HCT116 (cell line): Measurements from ENCODE around the gene FNDC3B. TPM values are rescaled to one million over a fixed set of nuclear protein-coding genes. Genes with fewer than 3 reads are reported as not detected.

ENCODE experiments used
- ATAC-seq: fragments of 200-7000 bp; cut with Tn5 transposase; 2 replicates; pipeline ENCODE4 v1.9.1; 2020; ENCODE audit warnings: mild to moderate bottlenecking, moderate library complexity
- BruUV-seq: library from RNA; stranded (reverse); fragments of 400-500 nt; replicated peaks from 2 replicates; lab custom pipeline; 2021; lab: Mats Ljungman, UMichigan
- CTCF ChIA-PET: fragments of 300-600 bp; sonication (Branson Sonifier 250); formaldehyde crosslinking; loops from one replicate; lab custom pipeline; 2021; ENCODE audit warnings: antibody characterized with exemption; lab: Charles Lee
- POLR2A ChIA-PET: fragments of 300-600, 350-600 bp; sonication (Branson Sonifier 250); formaldehyde crosslinking; loops from one replicate; lab custom pipeline; 2021; ENCODE audit warnings: antibody characterized with exemption; lab: Charles Lee
- RAD21 ChIA-PET, 2 experiments: fragments of 300-600 bp; sonication (Branson Sonifier 250); formaldehyde crosslinking; loops; one replicate each; lab custom pipeline; 2023; ENCODE audit warnings: low total read pairs in 2 of 2; ENCODE audit not compliant: uncharacterized antibody in 2 of 2, unreplicated experiment in 2 of 2, low non-redundant PET in 1 of 2; lab: Charles Lee
- DNase-seq: peaks from one replicate; pipeline ENCODE4 v3.0.0-alpha.2; 2010; ENCODE audit warnings: low read depth, low spot score
- H2AFZ ChIP-seq: fragments of 200-600 bp; shearing (Covaris generic), sonication (generic); 2 replicates; pipeline ENCODE4 v1.6.1; 2017; ENCODE audit warnings: low read depth, mixed run types, mixed read lengths, antibody characterized with exemption, low read length; ENCODE audit not compliant: poor library complexity, severe bottlenecking
- H3K27ac ChIP-seq: 2 replicates; pipeline ENCODE4 v1.5.1; 2012; ENCODE audit warnings: low read depth, low read length
- H3K27me3 ChIP-seq: fragments of 200-600 bp; sonication (generic); 2 replicates; pipeline ENCODE4 v1.6.1; 2016; ENCODE audit warnings: mixed run types, low read length, mixed read lengths; ENCODE audit not compliant: insufficient read depth
- H3K36me3 ChIP-seq, 2 experiments: fragments of 200-500 bp in 1 of 2; fragments of 200-600 bp in 1 of 2; sonication (Bioruptor generic) in 1 of 2; sonication (generic) in 1 of 2; 2 replicates each; pipeline versions ENCODE4 v1.5.1 to v1.6.1; 2014 to 2016; ENCODE audit warnings: low read length in 2 of 2, inconsistent platforms in 1 of 2, mixed read lengths in 1 of 2, mixed run types in 1 of 2; ENCODE audit not compliant: insufficient read depth in 2 of 2, control insufficient read depth in 1 of 2
- H3K4me1 ChIP-seq, 2 experiments: fragments of 200-600 bp in 1 of 2; sonication (generic) in 1 of 2; 2 replicates each; pipeline versions ENCODE4 v1.5.1 to v1.6.1; 2012 to 2017; ENCODE audit warnings: low read length in 2 of 2, inconsistent platforms in 1 of 2, mild to moderate bottlenecking in 1 of 2, mixed read lengths in 1 of 2, mixed run types in 1 of 2, moderate library complexity in 1 of 2; ENCODE audit not compliant: insufficient read depth in 2 of 2, control insufficient read depth in 1 of 2
- H3K4me2 ChIP-seq: fragments of 200-600 bp; sonication (generic); 2 replicates; pipeline ENCODE4 v1.6.1; 2017; ENCODE audit warnings: mixed run types, low read length, mixed read lengths
- H3K4me3 ChIP-seq, 2 experiments: fragments of 200-600 bp in 1 of 2; sonication (generic) in 1 of 2; replicated peaks in 1 of 2; 2 replicates each; pipeline ENCODE4 v1.5.1; 2011 to 2016; ENCODE audit warnings: low read length in 2 of 2, control low read depth in 1 of 2, low read depth in 1 of 2, mild to moderate bottlenecking in 1 of 2, mixed read lengths in 1 of 2, mixed run types in 1 of 2
- H3K79me2 ChIP-seq: fragments of 200-600 bp; sonication (generic); 2 replicates; pipeline ENCODE4 v1.6.1; 2017; ENCODE audit warnings: mild to moderate bottlenecking, mixed run types, low read length, moderate library complexity, mixed read lengths; ENCODE audit not compliant: insufficient read depth
- H3K9ac ChIP-seq: fragments of 200-600 bp; sonication (generic); 2 replicates; pipeline ENCODE4 v1.6.1; 2016; ENCODE audit warnings: low read length, mixed read lengths
- H3K9me2 ChIP-seq: fragments of 200-600 bp; sonication (generic), shearing (Covaris generic); 2 replicates; pipeline ENCODE4 v1.6.1; 2017; ENCODE audit warnings: mixed run types, mild to moderate bottlenecking, moderate library complexity; ENCODE audit not compliant: insufficient read depth
- H3K9me3 ChIP-seq, 2 experiments: fragments of 200-500 bp in 1 of 2; fragments of 200-600 bp in 1 of 2; sonication (Bioruptor generic) in 1 of 2; sonication (generic) in 1 of 2; 2 replicates each; pipeline ENCODE4 v1.6.1; 2014 to 2017; ENCODE audit warnings: low read length in 2 of 2, mixed read lengths in 2 of 2, inconsistent platforms in 1 of 2, low read depth in 1 of 2, mild to moderate bottlenecking in 1 of 2, mixed run types in 1 of 2, moderate library complexity in 1 of 2; ENCODE audit not compliant: control insufficient read depth in 1 of 2, insufficient read depth in 1 of 2
- H4K20me1 ChIP-seq: fragments of 200-600 bp; sonication (generic), shearing (Covaris generic); 2 replicates; pipeline ENCODE4 v1.6.1; 2017; ENCODE audit warnings: mixed run types, mild to moderate bottlenecking, moderate library complexity; ENCODE audit not compliant: insufficient read depth
- CBX3 ChIP-seq: IDR thresholded peaks from 2 replicates; pipeline ENCODE4 v1.6.1; 2012; ENCODE audit warnings: low read depth
- CEBPB ChIP-seq: IDR thresholded peaks from 2 replicates; pipeline ENCODE4 v1.6.1; 2012; ENCODE audit warnings: low read depth
- CTCF ChIP-seq, 3 experiments: fragments of 200-600 bp in 1 of 3; sonication (generic) in 1 of 3; IDR thresholded peaks in 2 of 3; conservative IDR thresholded peaks in 1 of 3; 2 replicates each; pipeline ENCODE4 v1.5.1; 2012 to 2017; ENCODE audit warnings: low read depth in 2 of 3, low read length in 2 of 3, antibody characterized with exemption in 1 of 3, borderline replicate concordance in 1 of 3, control low read depth in 1 of 3, mild to moderate bottlenecking in 1 of 3, mixed read lengths in 1 of 3, mixed run types in 1 of 3, moderate library complexity in 1 of 3; ENCODE audit not compliant: insufficient read depth in 1 of 3
- EZH2 ChIP-seq: fragments of 200-600 bp; sonication (generic); IDR thresholded peaks from 2 replicates; pipeline ENCODE4 v1.6.1; 2017; ENCODE audit warnings: antibody characterized with exemption, mixed run types
- EZH2phosphoT487 ChIP-seq: fragments of 200-600 bp; IDR thresholded peaks from 2 replicates; pipeline ENCODE4 v1.6.1; 2018; ENCODE audit warnings: antibody characterized with exemption, borderline replicate concordance
- FOSL1 ChIP-seq: IDR thresholded peaks from 2 replicates; pipeline ENCODE4 v1.6.1; 2012; ENCODE audit warnings: low read depth
- RAD21 ChIP-seq: IDR thresholded peaks from 2 replicates; pipeline ENCODE4 v1.6.1; 2012; ENCODE audit warnings: low read depth, mild to moderate bottlenecking
- SIN3A ChIP-seq: IDR thresholded peaks from 2 replicates; pipeline ENCODE4 v1.6.1; 2012; ENCODE audit warnings: low read depth
- SP1 ChIP-seq: IDR thresholded peaks from 2 replicates; pipeline ENCODE4 v1.6.1; 2012; ENCODE audit warnings: low read depth
- SRF ChIP-seq: IDR thresholded peaks from 2 replicates; pipeline ENCODE4 v1.6.1; 2012; ENCODE audit warnings: low read depth
- TCF7L2 ChIP-seq: IDR thresholded peaks from 2 replicates; pipeline ENCODE4 v1.7.0; 2011; ENCODE audit warnings: borderline replicate concordance, inconsistent platforms; ENCODE audit not compliant: insufficient read depth, insufficient read length; ENCODE audit errors: extremely low read depth
- ZFX ChIP-seq: fragments of 450-650 bp; IDR thresholded peaks from 2 replicates; pipeline ENCODE4 v1.6.1; 2017
- ZNF274 ChIP-seq: fragments of 200-500 bp; sonication (Bioruptor generic); IDR thresholded peaks from 2 replicates; pipeline ENCODE4 v1.6.1; 2014; ENCODE audit warnings: mild to moderate bottlenecking, low read depth, low read length, inconsistent platforms
- intact Hi-C: fragments of 100-400 bp; cut with micrococcal nuclease; formaldehyde crosslinking; loops from 2 replicates; pipeline ENCODE4 v1.10.0; 2022
- total RNA-seq: library from RNA; stranded (reverse); gene quantifications from one replicate; pipeline ENCODE4 v1.2.1, GENCODE V29; 2021; ENCODE audit not compliant: unreplicated experiment
- TF ChIP-seq, protein P1 (sequence below): IDR thresholded peaks from 2 replicates; pipeline ENCODE4 v1.6.1; 2012; ENCODE audit warnings: low read depth

The FNDC3B gene
- total RNA-seq, 1 experiment from 2014 or later, result 45.7 TPM

- ChIA-PET POLR2A (no interaction called here), RAD21 (no interaction called here), CTCF (no interaction called here)
- H3K4me2 ChIP-seq, result no peak overlapping the region
- no peaks in the 10 kb centered on the region for H3K79me2 ChIP-seq
- DNase-seq, result no peak
- H3K27me3 ChIP-seq, result no peaks in the 10 kb centered on the region
- H3K9me3 ChIP-seq, result no peaks in the 10 kb centered on the region
- TF ChIP-seq RAD21, result no peak
- TF ChIP-seq SRF, result no peak
- TF ChIP-seq FOSL1, result no peak
- no peak for TF ChIP-seq SP1
- TF ChIP-seq TCF7L2, result no peak
- TF ChIP-seq EZH2phosphoT487, result no peak
- no peak for TF ChIP-seq SIN3A
- no peak for TF ChIP-seq ZNF274
- no peak for TF ChIP-seq CTCF (IDR thresholded peaks at IDR 0.05 in 2 of 3, conservative IDR thresholded peaks at IDR 0.05 in 1 of 3; ENCODE audit: borderline replicate concordance in 1 of 3, insufficient read depth in 1 of 3, low read depth in 2 of 3, low read length in 2 of 3)
- TF ChIP-seq CEBPB, result no peak
- TF ChIP-seq, protein P1, sequence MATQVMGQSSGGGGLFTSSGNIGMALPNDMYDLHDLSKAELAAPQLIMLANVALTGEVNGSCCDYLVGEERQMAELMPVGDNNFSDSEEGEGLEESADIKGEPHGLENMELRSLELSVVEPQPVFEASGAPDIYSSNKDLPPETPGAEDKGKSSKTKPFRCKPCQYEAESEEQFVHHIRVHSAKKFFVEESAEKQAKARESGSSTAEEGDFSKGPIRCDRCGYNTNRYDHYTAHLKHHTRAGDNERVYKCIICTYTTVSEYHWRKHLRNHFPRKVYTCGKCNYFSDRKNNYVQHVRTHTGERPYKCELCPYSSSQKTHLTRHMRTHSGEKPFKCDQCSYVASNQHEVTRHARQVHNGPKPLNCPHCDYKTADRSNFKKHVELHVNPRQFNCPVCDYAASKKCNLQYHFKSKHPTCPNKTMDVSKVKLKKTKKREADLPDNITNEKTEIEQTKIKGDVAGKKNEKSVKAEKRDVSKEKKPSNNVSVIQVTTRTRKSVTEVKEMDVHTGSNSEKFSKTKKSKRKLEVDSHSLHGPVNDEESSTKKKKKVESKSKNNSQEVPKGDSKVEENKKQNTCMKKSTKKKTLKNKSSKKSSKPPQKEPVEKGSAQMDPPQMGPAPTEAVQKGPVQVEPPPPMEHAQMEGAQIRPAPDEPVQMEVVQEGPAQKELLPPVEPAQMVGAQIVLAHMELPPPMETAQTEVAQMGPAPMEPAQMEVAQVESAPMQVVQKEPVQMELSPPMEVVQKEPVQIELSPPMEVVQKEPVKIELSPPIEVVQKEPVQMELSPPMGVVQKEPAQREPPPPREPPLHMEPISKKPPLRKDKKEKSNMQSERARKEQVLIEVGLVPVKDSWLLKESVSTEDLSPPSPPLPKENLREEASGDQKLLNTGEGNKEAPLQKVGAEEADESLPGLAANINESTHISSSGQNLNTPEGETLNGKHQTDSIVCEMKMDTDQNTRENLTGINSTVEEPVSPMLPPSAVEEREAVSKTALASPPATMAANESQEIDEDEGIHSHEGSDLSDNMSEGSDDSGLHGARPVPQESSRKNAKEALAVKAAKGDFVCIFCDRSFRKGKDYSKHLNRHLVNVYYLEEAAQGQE, result no peak
- no peak for TF ChIP-seq CBX3
- TF ChIP-seq EZH2, result no peak
- TF ChIP-seq ZFX, result no peak
- no peak for ATAC-seq
- H3K36me3 ChIP-seq, result no peaks in the 10 kb centered on the region
- H3K9me2 ChIP-seq, result no peaks in the 10 kb centered on the region
- peaks cover 0 to 3% of the 10 kb centered on the region in 2 experiments; a peak in 1 of 4 replicates for H3K4me1 ChIP-seq
- H3K4me3 ChIP-seq, result no peak overlapping the region
- BruUV-seq, result no TSS peak
- no peaks in the 10 kb centered on the region; the same call in 1 of the 2 replicates for H4K20me1 ChIP-seq
- H3K27ac ChIP-seq, result no peak overlapping the region
- no peak overlapping the region for H2AFZ ChIP-seq
- intact Hi-C loops, result no loop called here
- no peak overlapping the region for H3K9ac ChIP-seq
Observed at GRCh38 chr3:172120912-172121311, 81.5 kb downstream of the FNDC3B start.
